ENCODE data around the gene TEX38.

The TEX38 gene

DNA sequence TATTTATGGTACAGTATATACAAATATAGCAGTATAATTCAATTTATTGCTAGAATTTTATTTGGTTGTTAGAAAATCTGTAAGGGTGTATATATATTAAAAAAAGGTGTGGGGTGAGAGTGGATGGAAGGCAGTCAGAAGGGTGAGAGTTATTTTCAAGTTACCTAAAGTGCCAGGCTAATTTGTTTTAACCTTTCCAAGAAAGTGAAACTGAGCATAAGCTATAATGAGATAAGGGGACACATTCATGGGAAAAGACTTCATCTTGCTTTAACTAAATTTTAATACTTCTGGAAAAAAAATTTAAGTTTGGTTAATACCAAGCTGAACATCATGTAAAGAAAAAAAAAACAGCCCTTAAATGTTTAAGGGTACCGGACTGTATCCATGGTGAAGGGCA is 4.9 kb downstream of the TEX38 start:
- Histone ChIP-seq H3K9ac (ENCODE audit: low read depth, low read length) (no peak overlapping the region), H3K9me3 (ENCODE audit: control insufficient read depth, insufficient read depth, low read length) (no peaks in the 10 kb centered on the region), H3K4me3 (ENCODE audit: low read depth, low read length) (no peak overlapping the region), H3K4me1 (ENCODE audit: control insufficient read depth, insufficient read depth, low read length) (peaks cover 17% of the 10 kb centered on the region), H3K27me3 (ENCODE audit: control insufficient read depth, insufficient read depth, low read length) (no peaks in the 10 kb centered on the region), H3K36me3 (ENCODE audit: control insufficient read depth, insufficient read depth, low read length) (peaks cover 3% of the 10 kb centered on the region)

DNA sequence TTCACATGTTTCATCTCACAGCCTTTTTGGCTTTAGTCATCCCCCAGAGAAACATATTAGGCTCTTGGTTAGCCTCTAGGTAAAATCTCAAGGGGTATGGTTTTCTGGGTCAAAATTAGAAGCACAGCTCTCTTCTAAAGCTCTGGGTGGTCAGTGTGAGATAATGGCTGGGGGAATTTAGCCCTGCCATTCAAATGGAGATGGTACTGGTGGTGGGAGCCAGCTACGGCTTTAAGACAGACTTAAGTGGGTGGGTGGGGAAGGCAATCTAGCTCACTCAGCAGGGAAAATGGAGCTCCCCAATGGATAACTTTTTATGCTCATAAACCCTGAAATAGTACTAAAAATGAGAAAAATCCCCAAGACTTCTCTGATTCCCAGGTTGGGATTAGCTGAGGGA is 5.7 kb downstream of the TEX38 start:
- Histone ChIP-seq H3K27me3 (ENCODE audit: control insufficient read depth, insufficient read depth, low read length) (no peaks in the 10 kb centered on the region), H3K9me3 (ENCODE audit: control insufficient read depth, insufficient read depth, low read length) (no peaks in the 10 kb centered on the region), H3K4me1 (ENCODE audit: control insufficient read depth, insufficient read depth, low read length) (peaks cover 17% of the 10 kb centered on the region), H3K9ac (ENCODE audit: low read depth, low read length) (no peak overlapping the region), H3K4me3 (ENCODE audit: low read depth, low read length) (no peak overlapping the region), H3K36me3 (ENCODE audit: control insufficient read depth, insufficient read depth, low read length) (peaks cover 6% of the 10 kb centered on the region)

DNA sequence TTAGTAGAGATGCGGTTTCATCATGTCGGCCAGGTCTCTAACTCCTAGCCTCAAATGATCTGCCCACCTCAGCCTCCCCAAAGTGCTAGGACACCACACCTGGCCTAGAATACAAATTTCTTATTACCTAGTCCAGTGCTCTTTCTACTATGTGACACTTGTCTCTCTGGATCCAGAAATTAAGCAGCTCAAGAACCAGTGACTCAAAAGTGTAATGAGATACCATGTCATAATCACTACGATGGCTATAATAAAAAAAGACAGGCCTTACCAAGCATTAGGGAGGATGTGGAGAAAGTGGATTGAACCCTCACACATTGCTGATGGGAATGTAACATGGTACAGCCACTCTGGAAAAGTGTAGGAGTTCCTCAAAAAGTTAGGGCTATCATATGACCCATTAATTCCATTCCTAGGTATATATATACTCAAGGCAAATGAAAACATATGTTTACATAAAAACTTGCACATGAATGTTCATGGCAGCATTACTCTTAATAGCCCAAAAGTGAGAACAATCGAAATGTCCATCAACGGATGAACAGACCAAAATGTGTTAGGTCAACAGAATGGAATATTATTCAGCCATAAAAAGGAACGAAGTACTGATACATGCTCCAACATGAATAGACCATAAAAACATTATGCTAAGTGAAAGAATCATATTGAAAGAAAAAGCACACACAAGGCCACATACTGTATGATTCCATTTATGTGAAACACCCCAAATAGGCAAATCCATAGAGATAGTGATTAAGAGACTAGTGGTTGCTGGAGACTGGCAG is 8.3 kb downstream of the TEX38 start:
- Histone ChIP-seq H3K27me3 (ENCODE audit: control insufficient read depth, insufficient read depth, low read length) (no peaks in the 10 kb centered on the region), H3K9ac (ENCODE audit: low read depth, low read length) (no peak overlapping the region), H3K36me3 (ENCODE audit: control insufficient read depth, insufficient read depth, low read length) (peaks cover 17% of the 10 kb centered on the region), H3K9me3 (ENCODE audit: control insufficient read depth, insufficient read depth, low read length) (no peaks in the 10 kb centered on the region), H3K4me3 (ENCODE audit: low read depth, low read length) (no peak overlapping the region), H3K4me1 (ENCODE audit: control insufficient read depth, insufficient read depth, low read length) (peaks cover 17% of the 10 kb centered on the region)

DNA sequence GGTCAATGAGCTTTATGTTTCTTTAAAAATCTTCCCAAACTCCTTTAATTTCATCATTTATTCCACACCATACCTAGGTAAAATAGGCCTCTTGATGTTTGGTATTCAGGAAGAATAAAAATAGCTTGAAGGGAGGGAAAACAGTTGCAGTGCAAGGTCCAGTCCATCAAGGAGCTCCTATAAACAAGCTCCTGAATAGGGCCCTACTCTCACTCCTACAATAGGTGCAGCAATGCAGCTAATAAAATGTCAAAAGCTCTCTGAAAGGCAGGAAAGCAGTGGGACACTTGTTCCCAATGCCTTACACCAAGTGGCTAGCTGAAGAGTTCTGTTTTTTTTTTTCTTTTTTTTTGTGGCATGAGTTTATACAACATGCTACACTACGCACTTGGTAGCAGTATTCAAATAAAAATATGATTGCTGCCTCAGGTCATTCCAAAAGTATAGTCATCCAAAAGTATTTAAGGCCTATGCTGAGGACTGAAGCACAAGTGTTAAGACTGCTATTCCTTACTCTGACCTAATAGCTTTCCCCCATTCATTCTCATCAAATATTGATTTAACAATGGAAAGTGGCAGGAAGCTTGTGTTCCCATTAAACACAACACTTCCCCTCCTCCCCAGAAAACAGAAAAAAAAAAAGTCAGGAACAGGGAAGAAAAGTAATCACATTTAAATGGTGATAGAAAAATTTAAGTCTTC is 9.8 kb downstream of the TEX38 start:
- Histone ChIP-seq H3K9ac (ENCODE audit: low read depth, low read length) (no peak overlapping the region), H3K4me1 (ENCODE audit: control insufficient read depth, insufficient read depth, low read length) (peaks cover 8% of the 10 kb centered on the region), H3K27me3 (ENCODE audit: control insufficient read depth, insufficient read depth, low read length) (no peaks in the 10 kb centered on the region), H3K9me3 (ENCODE audit: control insufficient read depth, insufficient read depth, low read length) (no peaks in the 10 kb centered on the region), H3K36me3 (ENCODE audit: control insufficient read depth, insufficient read depth, low read length) (peaks cover 23% of the 10 kb centered on the region), H3K4me3 (ENCODE audit: low read depth, low read length) (no peak overlapping the region)

DNA sequence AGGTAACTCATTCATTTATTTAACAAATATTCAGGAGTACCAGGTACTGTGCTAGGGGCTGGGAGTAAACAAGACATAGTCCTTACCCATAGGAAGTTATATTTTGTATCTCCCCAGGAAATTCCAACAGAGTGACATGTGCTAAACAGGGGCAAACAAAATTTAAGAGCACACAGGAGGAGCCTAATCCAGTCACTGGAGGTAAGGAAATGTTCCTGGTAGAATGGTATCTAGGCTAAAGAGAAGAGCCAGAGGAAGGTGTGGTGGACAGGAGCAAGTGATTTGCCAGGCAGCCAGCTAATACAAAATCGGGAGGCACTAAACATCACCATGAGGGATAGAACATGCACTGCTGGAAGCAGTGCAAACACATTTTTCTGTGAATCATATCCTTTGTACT is 10.4 kb downstream of the TEX38 start:
- Histone ChIP-seq H3K4me3 (ENCODE audit: low read depth, low read length) (no peak overlapping the region), H3K9ac (ENCODE audit: low read depth, low read length) (no peak overlapping the region), H3K36me3 (ENCODE audit: control insufficient read depth, insufficient read depth, low read length) (peaks cover 27% of the 10 kb centered on the region), H3K4me1 (ENCODE audit: control insufficient read depth, insufficient read depth, low read length) (peaks cover 6% of the 10 kb centered on the region), H3K9me3 (ENCODE audit: control insufficient read depth, insufficient read depth, low read length) (no peaks in the 10 kb centered on the region), H3K27me3 (ENCODE audit: control insufficient read depth, insufficient read depth, low read length) (no peaks in the 10 kb centered on the region)

DNA sequence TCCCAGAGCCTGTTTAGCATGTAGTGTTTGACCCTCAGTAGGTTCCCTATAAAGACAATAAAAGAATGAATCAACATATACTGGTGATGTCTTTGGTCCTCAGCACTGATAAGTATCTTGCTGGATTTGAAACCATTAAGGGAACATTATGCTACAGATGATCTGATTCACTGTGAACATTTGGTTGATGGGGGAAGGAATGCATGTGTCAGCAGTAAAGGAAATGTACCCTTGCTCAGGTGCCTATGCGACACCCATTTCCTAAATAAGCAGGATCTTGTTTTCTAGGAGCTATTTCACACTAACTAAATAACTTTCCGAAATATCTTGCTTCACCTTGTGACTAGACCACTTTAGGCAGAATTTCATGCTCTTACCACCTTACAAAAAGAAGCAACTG is 13.0 kb downstream of the TEX38 start:
- H3K4me3 ChIP-seq (ENCODE audit: low read depth, low read length), result no peak overlapping the region
- H3K9ac ChIP-seq (ENCODE audit: low read depth, low read length), result no peak overlapping the region
- no peaks in the 10 kb centered on the region for H3K27me3 ChIP-seq (ENCODE audit: control insufficient read depth, insufficient read depth, low read length)
- H3K9me3 ChIP-seq (ENCODE audit: control insufficient read depth, insufficient read depth, low read length), result no peaks in the 10 kb centered on the region
- H3K36me3 ChIP-seq (ENCODE audit: control insufficient read depth, insufficient read depth, low read length), result peaks cover 42% of the 10 kb centered on the region
- H3K4me1 ChIP-seq (ENCODE audit: control insufficient read depth, insufficient read depth, low read length), result no peaks in the 10 kb centered on the region

DNA sequence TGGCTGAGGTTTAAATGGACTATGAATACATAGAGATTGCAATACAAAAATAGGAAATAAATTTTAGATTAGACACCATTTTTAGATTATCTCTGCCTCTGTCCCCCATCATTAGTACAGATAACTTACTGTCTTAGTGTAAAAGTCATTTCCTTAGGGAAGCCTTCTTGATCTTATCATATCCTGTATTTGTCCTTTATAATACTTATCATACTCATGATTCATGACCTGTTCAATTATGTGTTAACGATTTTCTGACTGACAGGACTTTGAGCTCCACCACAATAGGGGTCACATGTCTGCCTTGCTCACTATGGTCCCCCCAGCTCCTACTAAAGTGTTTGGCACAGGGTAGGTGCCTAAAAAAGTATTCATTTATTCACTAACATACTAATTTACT is 14.6 kb downstream of the TEX38 start:
- Histone ChIP-seq H3K27me3 (ENCODE audit: control insufficient read depth, insufficient read depth, low read length) (no peaks in the 10 kb centered on the region), H3K4me3 (ENCODE audit: low read depth, low read length) (no peak overlapping the region), H3K9me3 (ENCODE audit: control insufficient read depth, insufficient read depth, low read length) (no peaks in the 10 kb centered on the region), H3K4me1 (ENCODE audit: control insufficient read depth, insufficient read depth, low read length) (no peaks in the 10 kb centered on the region), H3K9ac (ENCODE audit: low read depth, low read length) (no peak overlapping the region), H3K36me3 (ENCODE audit: control insufficient read depth, insufficient read depth, low read length) (peaks cover 51% of the 10 kb centered on the region)

DNA sequence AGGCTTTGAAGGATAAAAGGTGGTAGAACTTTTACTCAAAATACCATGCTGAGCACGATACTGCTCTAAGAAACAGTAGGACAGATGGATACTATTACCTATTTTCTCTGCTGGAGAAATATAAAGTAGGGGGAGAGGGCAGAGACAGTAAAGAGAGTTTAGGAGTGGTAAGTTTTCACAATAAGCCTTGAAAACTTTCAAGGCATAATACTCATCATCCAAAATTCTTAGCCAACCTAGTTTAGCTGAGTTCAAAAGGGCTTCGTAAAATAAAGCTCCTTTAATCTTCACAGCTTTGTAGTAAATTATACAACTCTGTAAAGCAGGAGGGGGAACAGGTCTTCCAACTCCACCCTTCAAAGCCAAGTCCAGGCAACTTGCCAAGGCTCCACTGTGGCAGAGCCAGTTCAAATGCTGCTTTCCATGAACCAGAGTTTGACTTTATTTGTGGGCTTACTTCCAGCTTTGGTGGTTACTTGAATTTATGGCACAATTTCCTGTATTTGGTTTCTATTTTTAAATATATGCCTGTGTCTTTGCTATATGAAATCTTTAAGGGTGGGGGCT is 15.5 kb downstream of the TEX38 start:
- H3K27me3 ChIP-seq (ENCODE audit: control insufficient read depth, insufficient read depth, low read length), result no peaks in the 10 kb centered on the region
- H3K4me1 ChIP-seq (ENCODE audit: control insufficient read depth, insufficient read depth, low read length), result no peaks in the 10 kb centered on the region
- H3K36me3 ChIP-seq (ENCODE audit: control insufficient read depth, insufficient read depth, low read length), result peaks cover 49% of the 10 kb centered on the region
- no peaks in the 10 kb centered on the region for H3K9me3 ChIP-seq (ENCODE audit: control insufficient read depth, insufficient read depth, low read length)
- H3K4me3 ChIP-seq (ENCODE audit: low read depth, low read length), result no peak overlapping the region
- H3K9ac ChIP-seq (ENCODE audit: low read depth, low read length), result no peak overlapping the region

DNA sequence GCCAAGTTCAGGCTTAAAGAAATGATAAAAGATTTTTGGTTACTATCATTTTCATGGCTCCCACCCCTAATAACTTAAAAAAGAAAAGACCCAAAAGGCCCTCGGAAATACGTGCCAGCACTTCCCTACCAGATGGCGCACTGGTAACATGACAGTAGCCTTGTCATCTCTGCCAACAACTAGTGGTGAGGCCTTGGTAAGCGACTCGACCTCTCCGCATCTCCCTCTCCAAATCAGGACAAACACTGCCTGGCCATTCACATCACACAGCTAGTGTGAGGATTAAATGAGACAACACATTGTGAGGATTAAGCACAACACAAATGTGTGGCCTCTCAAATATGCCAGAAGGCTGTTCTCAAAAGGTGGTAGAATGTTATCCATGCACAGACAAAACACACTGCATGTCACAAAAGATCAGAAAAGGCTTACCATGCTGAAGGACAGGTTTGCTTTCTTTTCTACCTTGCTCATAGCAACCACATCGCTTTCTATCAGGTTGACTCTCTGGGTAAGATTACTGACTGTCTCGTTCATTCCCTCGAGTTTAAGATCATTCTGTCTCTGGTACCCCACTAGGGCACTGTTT is 16.4 kb downstream of the TEX38 start:
- no peaks in the 10 kb centered on the region for H3K27me3 ChIP-seq (ENCODE audit: control insufficient read depth, insufficient read depth, low read length)
- H3K4me1 ChIP-seq (ENCODE audit: control insufficient read depth, insufficient read depth, low read length), result no peaks in the 10 kb centered on the region
- H3K4me3 ChIP-seq (ENCODE audit: low read depth, low read length), result no peak overlapping the region
- H3K9ac ChIP-seq (ENCODE audit: low read depth, low read length), result no peak overlapping the region
- peaks cover 44% of the 10 kb centered on the region for H3K36me3 ChIP-seq (ENCODE audit: control insufficient read depth, insufficient read depth, low read length)
- no peaks in the 10 kb centered on the region for H3K9me3 ChIP-seq (ENCODE audit: control insufficient read depth, insufficient read depth, low read length)

DNA sequence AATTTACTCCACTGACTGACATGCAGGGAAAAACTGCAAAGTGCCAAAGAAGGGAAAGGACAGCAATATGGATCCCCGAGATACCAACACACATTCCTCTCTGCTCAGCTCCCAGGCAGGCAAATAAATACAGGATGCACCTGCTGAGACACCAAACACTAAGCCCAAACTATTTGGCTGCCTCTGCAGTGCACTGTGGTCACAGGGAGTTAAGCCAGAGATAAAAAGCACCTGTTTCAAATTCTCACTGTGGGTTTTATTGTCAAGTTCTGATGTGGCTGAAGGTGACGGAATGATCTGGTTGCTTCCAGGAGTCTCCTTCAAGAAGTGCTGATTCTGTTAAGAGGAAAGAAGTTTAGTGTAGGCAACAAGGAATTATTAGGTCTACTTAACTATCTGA is 17.7 kb downstream of the TEX38 start:
- Histone ChIP-seq H3K4me3 (ENCODE audit: low read depth, low read length) (no peak overlapping the region), H3K9me3 (ENCODE audit: control insufficient read depth, insufficient read depth, low read length) (no peaks in the 10 kb centered on the region), H3K36me3 (ENCODE audit: control insufficient read depth, insufficient read depth, low read length) (peaks cover 41% of the 10 kb centered on the region), H3K4me1 (ENCODE audit: control insufficient read depth, insufficient read depth, low read length) (no peaks in the 10 kb centered on the region), H3K27me3 (ENCODE audit: control insufficient read depth, insufficient read depth, low read length) (no peaks in the 10 kb centered on the region), H3K9ac (ENCODE audit: low read depth, low read length) (no peak overlapping the region)

DNA sequence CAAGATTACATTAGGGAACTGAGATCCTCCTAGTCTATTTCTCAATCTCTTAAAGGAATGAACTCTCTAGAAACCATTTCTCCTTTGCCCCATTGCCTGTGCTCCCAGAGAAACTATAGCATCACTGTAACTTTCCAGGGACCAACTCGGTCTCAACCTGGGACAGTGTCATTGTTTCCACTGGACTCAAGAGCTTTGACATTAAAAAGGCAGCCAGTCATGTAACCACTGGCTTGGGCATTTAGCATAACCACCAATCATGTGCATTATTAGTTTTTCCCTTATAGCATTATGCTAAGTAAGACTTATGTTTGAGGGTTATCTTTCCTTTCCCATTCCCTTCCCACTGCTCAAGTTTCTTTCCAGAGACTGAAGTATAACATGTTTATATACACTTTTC is 18.2 kb downstream of the TEX38 start:
- H3K9ac ChIP-seq (ENCODE audit: low read depth, low read length), result no peak overlapping the region
- no peaks in the 10 kb centered on the region for H3K4me1 ChIP-seq (ENCODE audit: control insufficient read depth, insufficient read depth, low read length)
- H3K36me3 ChIP-seq (ENCODE audit: control insufficient read depth, insufficient read depth, low read length), result peaks cover 38% of the 10 kb centered on the region
- no peaks in the 10 kb centered on the region for H3K9me3 ChIP-seq (ENCODE audit: control insufficient read depth, insufficient read depth, low read length)
- no peak overlapping the region for H3K4me3 ChIP-seq (ENCODE audit: low read depth, low read length)
- no peaks in the 10 kb centered on the region for H3K27me3 ChIP-seq (ENCODE audit: control insufficient read depth, insufficient read depth, low read length)
